Loucy (cell line): ENCODE results near the gene APPL1.

Source experiments
- H2AFZ ChIP-seq: fragments of 200-600 bp; sonication (generic); 2 replicates; pipeline ENCODE4 v1.6.0; 2016; ENCODE audit warnings: antibody characterized with exemption, mild to moderate bottlenecking, low read length, moderate library complexity
- H3F3A ChIP-seq: fragments of 200-600 bp; 2 replicates; pipeline ENCODE4 v1.6.0; 2016; ENCODE audit warnings: antibody characterized with exemption, low read depth, mild to moderate bottlenecking
- H3K27me3 ChIP-seq: fragments of 200-600 bp; sonication (generic); 2 replicates; pipeline ENCODE4 v1.6.1; 2014; ENCODE audit warnings: low read length, mild to moderate bottlenecking; ENCODE audit not compliant: insufficient read depth, poor library complexity, severe bottlenecking
- H3K36me3 ChIP-seq: fragments of 200-600 bp; sonication (generic); 2 replicates; pipeline ENCODE4 v1.6.1; 2016; ENCODE audit warnings: low read length; ENCODE audit not compliant: insufficient read depth
- H3K4me1 ChIP-seq: fragments of 200-600 bp; sonication (generic); 2 replicates; pipeline ENCODE4 v1.5.1; 2014; ENCODE audit warnings: low read length, mild to moderate bottlenecking; ENCODE audit not compliant: insufficient read depth, poor library complexity, severe bottlenecking
- H3K4me2 ChIP-seq: fragments of 200-600 bp; sonication (generic); 2 replicates; pipeline ENCODE4 v1.6.0; 2014; ENCODE audit warnings: antibody characterized with exemption, low read length, low read depth, mild to moderate bottlenecking; ENCODE audit not compliant: poor library complexity, severe bottlenecking
- H3K4me3 ChIP-seq: fragments of 200-600 bp; sonication (generic); 2 replicates; pipeline ENCODE4 v1.5.1; 2014; ENCODE audit warnings: low read length, mild to moderate bottlenecking, mixed read lengths; ENCODE audit not compliant: poor library complexity, severe bottlenecking
- H3K79me2 ChIP-seq: fragments of 200-600 bp; sonication (generic); 2 replicates; pipeline ENCODE4 v1.6.1; 2014; ENCODE audit warnings: low read length; ENCODE audit not compliant: insufficient read depth
- H3K9ac ChIP-seq: fragments of 200-600 bp; sonication (generic); 2 replicates; pipeline ENCODE4 v1.6.0; 2014; ENCODE audit warnings: mild to moderate bottlenecking, low read depth, low read length, moderate library complexity; ENCODE audit not compliant: poor library complexity, severe bottlenecking
- H3K9me2 ChIP-seq: fragments of 200-600 bp; sonication (generic); replicated peaks from 2 replicates; pipeline ENCODE4 v1.6.1; 2016; ENCODE audit warnings: low read depth, low read length, mixed read lengths
- H3K9me3 ChIP-seq: fragments of 200-600 bp; sonication (generic); 2 replicates; pipeline ENCODE4 v1.6.1; 2014; ENCODE audit warnings: mild to moderate bottlenecking, antibody characterized with exemption, low read length, low read depth; ENCODE audit not compliant: insufficient read depth
- H4K20me1 ChIP-seq: fragments of 200-600 bp; sonication (generic); 2 replicates; pipeline ENCODE4 v1.6.0; 2014; ENCODE audit warnings: antibody characterized with exemption, low read length, mild to moderate bottlenecking; ENCODE audit not compliant: insufficient read depth, poor library complexity, severe bottlenecking
- EZH2phosphoT487 ChIP-seq: fragments of 200-600 bp; IDR thresholded peaks from 2 replicates; pipeline ENCODE4 v1.6.1; 2018; ENCODE audit warnings: antibody characterized with exemption, mild to moderate bottlenecking, moderate library complexity, borderline replicate concordance
- TF ChIP-seq, protein P1 (sequence below): fragments of 200-600 bp; sonication (generic); conservative IDR thresholded peaks from 2 replicates; pipeline ENCODE4 v1.5.1; 2014; ENCODE audit warnings: mild to moderate bottlenecking, antibody characterized with exemption, low read length

APPL1 gene

DNA sequence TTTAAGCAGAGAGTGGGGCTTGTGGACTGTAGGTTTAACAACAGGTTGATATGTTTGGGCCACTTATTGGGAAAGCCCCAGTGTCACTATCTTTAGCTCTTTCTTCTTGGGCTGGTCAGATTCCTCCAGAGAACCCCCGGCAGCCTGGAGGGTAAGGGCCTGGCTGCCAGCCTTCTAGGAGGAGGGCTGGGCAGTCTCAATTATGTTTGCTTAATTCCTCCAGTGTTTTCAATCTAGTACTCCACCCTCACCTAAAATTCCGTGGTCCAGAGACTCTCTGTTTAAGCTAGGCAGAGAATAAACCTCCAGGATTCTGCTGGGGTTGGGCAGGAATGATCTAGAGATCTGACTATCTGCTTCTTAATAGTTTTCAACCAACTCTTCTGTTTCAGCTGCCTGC lies 59.7 kb downstream of the APPL1 start:
- Histone ChIP-seq H3K4me3 (no peak overlapping the region), H2AFZ (no peak overlapping the region), H3K9me2 (no peaks in the 10 kb centered on the region), H3K4me2 (no peak overlapping the region), H3K27me3 (no peaks in the 10 kb centered on the region), H4K20me1 (no peaks in the 10 kb centered on the region), H3K9ac (no peak overlapping the region), H3K9me3 (peaks cover 7% of the 10 kb centered on the region; the same call in 1 of the 2 replicates), H3K79me2 (no peaks in the 10 kb centered on the region), H3K4me1 (peaks cover 6% of the 10 kb centered on the region), H3F3A (no peaks in the 10 kb centered on the region), H3K36me3 (no peaks in the 10 kb centered on the region)
- TF ChIP-seq, protein P1, sequence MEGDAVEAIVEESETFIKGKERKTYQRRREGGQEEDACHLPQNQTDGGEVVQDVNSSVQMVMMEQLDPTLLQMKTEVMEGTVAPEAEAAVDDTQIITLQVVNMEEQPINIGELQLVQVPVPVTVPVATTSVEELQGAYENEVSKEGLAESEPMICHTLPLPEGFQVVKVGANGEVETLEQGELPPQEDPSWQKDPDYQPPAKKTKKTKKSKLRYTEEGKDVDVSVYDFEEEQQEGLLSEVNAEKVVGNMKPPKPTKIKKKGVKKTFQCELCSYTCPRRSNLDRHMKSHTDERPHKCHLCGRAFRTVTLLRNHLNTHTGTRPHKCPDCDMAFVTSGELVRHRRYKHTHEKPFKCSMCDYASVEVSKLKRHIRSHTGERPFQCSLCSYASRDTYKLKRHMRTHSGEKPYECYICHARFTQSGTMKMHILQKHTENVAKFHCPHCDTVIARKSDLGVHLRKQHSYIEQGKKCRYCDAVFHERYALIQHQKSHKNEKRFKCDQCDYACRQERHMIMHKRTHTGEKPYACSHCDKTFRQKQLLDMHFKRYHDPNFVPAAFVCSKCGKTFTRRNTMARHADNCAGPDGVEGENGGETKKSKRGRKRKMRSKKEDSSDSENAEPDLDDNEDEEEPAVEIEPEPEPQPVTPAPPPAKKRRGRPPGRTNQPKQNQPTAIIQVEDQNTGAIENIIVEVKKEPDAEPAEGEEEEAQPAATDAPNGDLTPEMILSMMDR = no peak
- TF ChIP-seq EZH2phosphoT487 = no peak

DNA sequence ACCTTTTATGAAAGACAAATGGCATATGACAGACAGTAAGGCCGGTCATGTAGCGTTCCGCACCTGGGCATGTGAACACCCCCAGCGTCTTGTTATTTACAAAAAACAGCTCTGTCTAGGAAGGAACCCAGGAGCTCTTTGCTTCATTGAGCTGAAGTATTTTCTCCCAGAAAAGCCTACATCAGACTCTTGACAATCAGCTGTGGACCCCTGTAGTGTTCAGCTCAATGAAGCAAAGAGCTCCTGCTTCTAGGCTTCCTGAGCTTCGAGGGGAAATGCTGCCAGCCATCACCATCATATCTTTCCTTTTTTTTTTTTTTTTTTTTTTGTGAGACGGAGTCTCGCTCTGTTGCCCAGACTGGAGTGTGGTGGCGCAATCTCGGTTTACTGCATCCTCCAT lies 60.9 kb downstream of the APPL1 start:
- H2AFZ ChIP-seq = no peak overlapping the region
- TF ChIP-seq EZH2phosphoT487 = no peak
- TF ChIP-seq, protein P1 = no peak

GRCh38 chr3:57292159-57292896 lies 64.8 kb downstream of the APPL1 start, which contains the start of gene ASB14:
TSS of gene ASB14 (minus strand) at chr3:57292685. CDS start at chr3:57292033, 652 bp downstream.
- H3K4me2 ChIP-seq = no peak within 1 kb of the TSS
- H3K4me1 ChIP-seq = no peaks in the 10 kb centered on the region
- no peak within 1 kb of the TSS for H3K4me3 ChIP-seq
- H3K27me3 ChIP-seq = no peaks in the 10 kb centered on the region
- no peaks in the 10 kb centered on the region for H4K20me1 ChIP-seq
- no peaks in the 10 kb centered on the region for H3K9me2 ChIP-seq
- no peak within 1 kb of the TSS for H2AFZ ChIP-seq
- no peaks in the 10 kb centered on the region for H3K9me3 ChIP-seq
- H3F3A ChIP-seq = no peaks in the 10 kb centered on the region
- no peak within 1 kb of the TSS for H3K9ac ChIP-seq
- TF ChIP-seq, protein P1 = no peak
- no peak for TF ChIP-seq EZH2phosphoT487
- no peaks in the 10 kb centered on the region for H3K79me2 ChIP-seq
- H3K36me3 ChIP-seq = no peaks in the 10 kb centered on the region

More for the DNA sequence above, 60.9 kb downstream of the APPL1 start:
- H4K20me1 ChIP-seq = no peaks in the 10 kb centered on the region
- no peaks in the 10 kb centered on the region for H3K36me3 ChIP-seq
- H3K4me1 ChIP-seq = no peaks in the 10 kb centered on the region
- no peaks in the 10 kb centered on the region for H3F3A ChIP-seq
- no peaks in the 10 kb centered on the region for H3K79me2 ChIP-seq
- peaks cover 7% of the 10 kb centered on the region; the same call in 1 of the 2 replicates for H3K9me3 ChIP-seq
- H3K4me3 ChIP-seq = no peak overlapping the region
- H3K4me2 ChIP-seq = no peak overlapping the region
- H3K9ac ChIP-seq = no peak overlapping the region
- H3K9me2 ChIP-seq = no peaks in the 10 kb centered on the region
- H3K27me3 ChIP-seq = no peaks in the 10 kb centered on the region
